Measurements from ENCODE around the gene PPFIBP2.

GRCh38 chr11:7636350-7636749, 122.6 kb downstream of the PPFIBP2 start:
- TF ChIP-seq CTCF (conservative IDR thresholded peaks at IDR 0.05): no peak
- TF ChIP-seq EZH2 (IDR thresholded peaks at IDR 0.05; ENCODE audit: low read depth): no peak
